HUES64 (cell line): Measurements from ENCODE around the gene WDCP.
"Not testable (repeated sequence)": the region's sequence is repeated elsewhere in the genome, so short reads cannot be mapped to it uniquely, and the experiment has no call there.

ENCODE experiments used
- H3K27ac ChIP-seq: 2 replicates; pipeline ENCODE4 v1.7.0; 2013; ENCODE audit warnings: low read depth, low read length, inconsistent platforms
- H3K27me3 ChIP-seq: 2 replicates; pipeline ENCODE4 v1.6.1; 2013; ENCODE audit warnings: mild to moderate bottlenecking, low read length; ENCODE audit not compliant: insufficient read depth
- H3K36me3 ChIP-seq: 2 replicates; pipeline ENCODE4 v1.6.1; 2013; ENCODE audit warnings: mild to moderate bottlenecking, low read length; ENCODE audit not compliant: insufficient read depth
- H3K4me1 ChIP-seq: 2 replicates; pipeline ENCODE4 v1.6.1; 2013; ENCODE audit warnings: mild to moderate bottlenecking, low read length, moderate library complexity; ENCODE audit not compliant: insufficient read depth
- H3K4me3 ChIP-seq: 2 replicates; pipeline ENCODE4 v1.5.1; 2013; ENCODE audit warnings: mild to moderate bottlenecking, low read length, moderate library complexity
- H3K9ac ChIP-seq: 2 replicates; pipeline ENCODE4 v1.6.1; 2013; ENCODE audit warnings: mild to moderate bottlenecking, low read depth, low read length
- H3K9me3 ChIP-seq: 2 replicates; pipeline ENCODE4 v1.6.1; 2013; ENCODE audit warnings: low read depth, low read length; ENCODE audit not compliant: insufficient read depth
- WGBS: fragments of 150-250, 120-280 bp; methylation state at CpG from one replicate; pipeline ENCODE4 v1.1.7; 2013; ENCODE audit warnings: missing lambda C conversion rate; 5-methylcytosine and 5-hydroxymethylcytosine counted together

Gene WDCP

GRCh38 chr2:24045511-24046508 is 1.4 kb downstream of the WDCP start:
- H3K4me3 ChIP-seq = peak overlapping the region; percentile 89
- H3K4me1 ChIP-seq = peaks cover 10% of the 10 kb centered on the region
- H3K36me3 ChIP-seq = peaks cover 7% of the 10 kb centered on the region
- 80% methylated on average over 9 of the region's 11 CpGs for WGBS
- no peak overlapping the region for H3K9ac ChIP-seq
- H3K27me3 ChIP-seq = no peaks in the 10 kb centered on the region
- no peaks in the 10 kb centered on the region for H3K9me3 ChIP-seq
- H3K27ac ChIP-seq = no peak overlapping the region

- 96% methylated on average over 6 of the region's 6 CpGs for WGBS
- H3K36me3 ChIP-seq = peaks cover 21% of the 10 kb centered on the region
- not testable (repeated sequence) for H3K27ac ChIP-seq
Measured at GRCh38 chr2:24043133-24043532, 4.1 kb downstream of the WDCP start.

GRCh38 chr2:24040511-24040910 is 6.7 kb downstream of the WDCP start:
- H3K4me3 ChIP-seq = no peak overlapping the region
- no peak overlapping the region for H3K27ac ChIP-seq
- no peaks in the 10 kb centered on the region for H3K4me1 ChIP-seq
- H3K36me3 ChIP-seq = peaks cover 43% of the 10 kb centered on the region
- H3K27me3 ChIP-seq = no peaks in the 10 kb centered on the region
- no peak overlapping the region for H3K9ac ChIP-seq
- H3K9me3 ChIP-seq = no peaks in the 10 kb centered on the region
- 88% methylated on average over 4 of the region's 4 CpGs for WGBS

More at GRCh38 chr2:24043133-24043532, 4.1 kb downstream of the WDCP start:
- not testable (repeated sequence) for H3K4me1 ChIP-seq, H3K9ac ChIP-seq, H3K4me3 ChIP-seq, H3K9me3 ChIP-seq, H3K27me3 ChIP-seq

GRCh38 chr2:24038786-24039499 is 8.2 kb downstream of the WDCP start:
- Histone ChIP-seq H3K9me3 (no peaks in the 10 kb centered on the region), H3K4me3 (no peak overlapping the region), H3K27ac (no peak overlapping the region), H3K9ac (no peak overlapping the region), H3K4me1 (no peaks in the 10 kb centered on the region), H3K36me3 (peaks cover 45% of the 10 kb centered on the region), H3K27me3 (no peaks in the 10 kb centered on the region)
- WGBS = 97% methylated on average over 9 of the region's 9 CpGs

- H3K27me3 ChIP-seq = no peaks in the 10 kb centered on the region
- H3K4me3 ChIP-seq = peak overlapping the region; percentile 28
- H3K27ac ChIP-seq = peak overlapping the region; percentile 95
- peak overlapping the region; percentile 17; the same call in 1 of the 2 replicates for H3K9ac ChIP-seq
- 9% methylated on average over 2 of the region's 2 CpGs for WGBS
- H3K9me3 ChIP-seq = no peaks in the 10 kb centered on the region
- peaks cover 26% of the 10 kb centered on the region for H3K4me1 ChIP-seq
- H3K36me3 ChIP-seq = peaks cover 42% of the 10 kb centered on the region
Measured at GRCh38 chr2:24026233-24026632, 21.0 kb downstream of the WDCP start.

- H3K27ac ChIP-seq = peak overlapping the region; percentile 95
- 92% methylated on average over 17 of the region's 17 CpGs for WGBS
- H3K9me3 ChIP-seq = no peaks in the 10 kb centered on the region
- no peaks in the 10 kb centered on the region for H3K27me3 ChIP-seq
- peak overlapping the region; percentile 30; the same call in 1 of the 2 replicates for H3K9ac ChIP-seq
- peaks cover 26% of the 10 kb centered on the region for H3K4me1 ChIP-seq
- H3K4me3 ChIP-seq = no peak overlapping the region
- H3K36me3 ChIP-seq = peaks cover 31% of the 10 kb centered on the region
Measured at GRCh38 chr2:24024996-24025663, 22.1 kb downstream of the WDCP start.

GRCh38 chr2:24024018-24024417 is 23.2 kb downstream of the WDCP start:
- no peaks in the 10 kb centered on the region for H3K9me3 ChIP-seq
- no peak overlapping the region for H3K27ac ChIP-seq
- H3K9ac ChIP-seq = no peak overlapping the region
- WGBS = 78% methylated on average over 12 of the region's 12 CpGs
- peaks cover 20% of the 10 kb centered on the region for H3K36me3 ChIP-seq
- peaks cover 26% of the 10 kb centered on the region for H3K4me1 ChIP-seq
- H3K4me3 ChIP-seq = no peak overlapping the region
- no peaks in the 10 kb centered on the region for H3K27me3 ChIP-seq

- WGBS = 88% methylated on average over 16 of the region's 16 CpGs
- Histone ChIP-seq H3K9ac (no peak overlapping the region), H3K27me3 (no peaks in the 10 kb centered on the region), H3K4me1 (peaks cover 30% of the 10 kb centered on the region), H3K36me3 (peaks cover 14% of the 10 kb centered on the region; the same call in 1 of the 2 replicates), H3K27ac (no peak overlapping the region), H3K9me3 (no peaks in the 10 kb centered on the region), H3K4me3 (no peak overlapping the region)
Measured at GRCh38 chr2:24022975-24023575, 24.1 kb downstream of the WDCP start.

- H3K4me3 ChIP-seq = no peak overlapping the region
- H3K36me3 ChIP-seq = peaks cover 14% of the 10 kb centered on the region; the same call in 1 of the 2 replicates
- peaks cover 26% of the 10 kb centered on the region for H3K4me1 ChIP-seq
- no peaks in the 10 kb centered on the region for H3K27me3 ChIP-seq
- H3K27ac ChIP-seq = no peak overlapping the region
- H3K9ac ChIP-seq = no peak overlapping the region
- H3K9me3 ChIP-seq = no peaks in the 10 kb centered on the region
- WGBS = 96% methylated on average over 14 of the region's 14 CpGs
Measured at GRCh38 chr2:24022324-24022974, 24.7 kb downstream of the WDCP start.
